Measurements from ENCODE around the gene BCAR1.

The BCAR1 gene

DNA sequence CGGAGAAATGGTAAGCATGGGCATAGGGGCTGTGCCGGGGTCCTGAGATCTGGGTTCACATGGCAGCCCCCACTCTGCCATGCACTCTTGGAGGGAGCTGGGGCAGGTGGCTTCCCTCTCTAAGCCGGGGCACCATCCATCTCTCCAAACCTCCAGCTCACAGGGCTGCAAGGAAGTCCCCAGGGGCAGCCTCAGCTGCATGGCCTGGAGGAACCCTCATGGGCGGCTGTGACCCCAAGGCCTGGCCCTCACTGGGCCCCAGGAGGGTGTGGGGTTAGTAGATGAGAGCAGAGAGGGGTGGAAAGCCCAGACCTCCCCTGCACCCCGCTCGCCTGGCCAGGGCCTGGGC, 47.0 kb downstream of the BCAR1 start:
- H3K4me3 ChIP-seq (ENCODE audit: low read length): no peak overlapping the region
- no peak for DNase-seq (ENCODE audit: low read depth)
- TF ChIP-seq, protein P1, sequence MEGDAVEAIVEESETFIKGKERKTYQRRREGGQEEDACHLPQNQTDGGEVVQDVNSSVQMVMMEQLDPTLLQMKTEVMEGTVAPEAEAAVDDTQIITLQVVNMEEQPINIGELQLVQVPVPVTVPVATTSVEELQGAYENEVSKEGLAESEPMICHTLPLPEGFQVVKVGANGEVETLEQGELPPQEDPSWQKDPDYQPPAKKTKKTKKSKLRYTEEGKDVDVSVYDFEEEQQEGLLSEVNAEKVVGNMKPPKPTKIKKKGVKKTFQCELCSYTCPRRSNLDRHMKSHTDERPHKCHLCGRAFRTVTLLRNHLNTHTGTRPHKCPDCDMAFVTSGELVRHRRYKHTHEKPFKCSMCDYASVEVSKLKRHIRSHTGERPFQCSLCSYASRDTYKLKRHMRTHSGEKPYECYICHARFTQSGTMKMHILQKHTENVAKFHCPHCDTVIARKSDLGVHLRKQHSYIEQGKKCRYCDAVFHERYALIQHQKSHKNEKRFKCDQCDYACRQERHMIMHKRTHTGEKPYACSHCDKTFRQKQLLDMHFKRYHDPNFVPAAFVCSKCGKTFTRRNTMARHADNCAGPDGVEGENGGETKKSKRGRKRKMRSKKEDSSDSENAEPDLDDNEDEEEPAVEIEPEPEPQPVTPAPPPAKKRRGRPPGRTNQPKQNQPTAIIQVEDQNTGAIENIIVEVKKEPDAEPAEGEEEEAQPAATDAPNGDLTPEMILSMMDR (IDR thresholded peaks at IDR 0.05; ENCODE audit: insufficient read depth, low read depth, low read length, missing control alignments): no peak

DNA sequence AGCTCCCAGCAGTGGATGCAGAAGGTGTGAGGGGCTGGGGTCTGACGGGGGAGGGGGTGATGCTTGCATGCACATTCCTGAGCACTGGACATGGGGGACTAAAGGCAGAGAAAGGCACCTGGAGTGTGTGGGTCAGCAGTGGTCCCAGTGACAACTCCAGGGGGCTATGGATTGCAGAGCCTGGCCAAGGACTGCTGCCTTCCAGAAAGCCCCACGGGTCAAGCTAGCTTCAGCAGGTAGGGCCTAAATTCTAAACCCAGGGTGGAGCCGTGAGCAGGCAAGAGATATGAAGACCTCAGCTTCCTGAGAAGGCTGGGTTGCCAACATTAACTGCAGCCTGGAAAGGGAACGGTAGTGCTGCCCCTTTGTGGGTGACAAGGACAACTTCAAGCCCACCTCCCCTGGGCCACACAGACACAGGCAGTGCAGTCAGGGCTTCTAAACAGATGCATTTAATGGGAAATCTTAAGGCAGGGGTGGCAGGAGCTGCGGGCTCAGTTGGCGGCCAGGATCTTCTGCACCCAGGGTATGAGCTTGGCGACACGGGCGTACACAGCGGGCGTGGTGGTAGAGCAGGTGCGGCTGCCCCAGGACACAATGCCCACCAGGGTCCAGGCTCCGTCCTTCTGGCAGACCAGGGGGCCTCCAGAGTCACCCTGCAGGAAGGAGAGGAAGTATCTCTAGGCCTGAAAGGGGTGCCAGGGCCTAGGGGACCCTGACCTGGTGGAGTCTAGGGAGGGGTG, 47.6 kb downstream of the BCAR1 start:
- H3K4me3 ChIP-seq (ENCODE audit: low read length): no peak overlapping the region
- TF ChIP-seq, protein P1 (IDR thresholded peaks at IDR 0.05; ENCODE audit: insufficient read depth, low read depth, low read length, missing control alignments): no peak
- no peak for DNase-seq (ENCODE audit: low read depth)

DNA sequence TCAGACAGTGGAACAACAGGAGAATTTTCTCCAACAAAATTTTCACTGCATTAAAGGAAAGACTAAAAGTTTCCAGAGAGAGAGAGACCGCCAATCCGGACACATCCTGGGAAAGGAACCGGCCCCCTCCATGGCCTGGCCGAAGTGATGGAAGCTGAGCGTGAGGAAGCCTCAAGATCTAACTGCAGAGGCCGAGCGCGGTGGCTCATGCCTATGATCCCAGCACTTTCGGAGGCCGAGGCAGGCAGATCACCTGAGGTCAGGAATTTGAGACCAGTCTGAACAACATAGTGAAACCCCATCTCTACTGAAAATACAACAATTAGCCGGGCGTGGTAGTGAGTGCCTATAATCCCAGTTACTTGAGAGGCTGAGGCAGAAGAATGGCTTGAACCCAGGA, 48.3 kb downstream of the BCAR1 start:
- TF ChIP-seq, protein P1 (IDR thresholded peaks at IDR 0.05; ENCODE audit: insufficient read depth, low read depth, low read length, missing control alignments): no peak
- no peak overlapping the region for H3K4me3 ChIP-seq (ENCODE audit: low read length)
- no peak for DNase-seq (ENCODE audit: low read depth)

DNA sequence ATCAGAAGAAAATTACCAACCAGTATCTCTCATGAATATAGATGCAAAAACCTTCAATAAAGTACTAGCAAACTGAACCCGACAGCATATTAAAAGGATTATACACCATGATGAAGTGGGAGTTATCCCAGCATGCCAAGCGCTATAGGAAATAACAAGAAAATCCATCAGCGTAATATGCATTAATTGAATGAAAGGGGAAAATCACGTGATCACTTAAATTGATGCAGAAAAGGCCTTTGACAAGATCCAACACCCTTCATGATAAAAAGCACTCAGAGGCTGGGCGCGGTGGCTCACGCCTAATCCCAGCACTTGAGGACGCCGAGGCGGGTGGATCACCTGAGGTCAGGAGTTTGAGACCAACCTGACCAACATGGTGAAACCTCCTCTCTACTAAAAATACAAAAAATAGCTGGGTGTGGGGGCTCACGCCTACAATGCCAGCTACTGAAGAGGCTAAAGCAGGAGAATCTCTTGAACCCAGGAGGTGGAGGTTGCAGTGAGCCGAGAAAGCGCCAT, 49.3 kb downstream of the BCAR1 start:
- TF ChIP-seq, protein P1 (IDR thresholded peaks at IDR 0.05; ENCODE audit: insufficient read depth, low read depth, low read length, missing control alignments): no peak
- DNase-seq (ENCODE audit: low read depth): no peak
- H3K4me3 ChIP-seq (ENCODE audit: low read length): no peak overlapping the region

DNA sequence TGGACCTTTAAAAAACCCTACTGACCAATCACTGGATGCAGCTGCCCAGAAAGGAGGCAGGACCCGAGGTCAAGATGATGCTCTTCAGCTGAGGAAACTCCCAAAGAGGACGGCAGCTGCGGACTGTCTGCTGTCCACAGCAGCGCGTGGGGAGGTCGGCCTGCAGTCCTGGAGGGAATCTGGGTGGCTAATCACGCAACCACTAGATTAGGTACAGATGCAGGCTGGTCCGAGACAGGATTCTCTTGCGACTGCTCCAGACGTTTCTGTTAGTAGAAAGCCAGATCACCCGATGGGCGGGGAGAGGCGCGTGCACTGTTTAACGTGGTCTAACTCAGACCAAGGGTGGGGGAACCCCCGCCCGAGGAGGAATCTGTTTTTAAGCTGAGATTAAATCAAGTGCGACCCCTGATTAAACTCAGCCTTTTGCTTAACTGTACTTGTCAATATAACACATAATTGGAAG, 53.3 kb downstream of the BCAR1 start:
- TF ChIP-seq, protein P1 (IDR thresholded peaks at IDR 0.05; ENCODE audit: insufficient read depth, low read depth, low read length, missing control alignments): no peak
- DNase-seq (ENCODE audit: low read depth): no peak
- no peak overlapping the region for H3K4me3 ChIP-seq (ENCODE audit: low read length)

DNA sequence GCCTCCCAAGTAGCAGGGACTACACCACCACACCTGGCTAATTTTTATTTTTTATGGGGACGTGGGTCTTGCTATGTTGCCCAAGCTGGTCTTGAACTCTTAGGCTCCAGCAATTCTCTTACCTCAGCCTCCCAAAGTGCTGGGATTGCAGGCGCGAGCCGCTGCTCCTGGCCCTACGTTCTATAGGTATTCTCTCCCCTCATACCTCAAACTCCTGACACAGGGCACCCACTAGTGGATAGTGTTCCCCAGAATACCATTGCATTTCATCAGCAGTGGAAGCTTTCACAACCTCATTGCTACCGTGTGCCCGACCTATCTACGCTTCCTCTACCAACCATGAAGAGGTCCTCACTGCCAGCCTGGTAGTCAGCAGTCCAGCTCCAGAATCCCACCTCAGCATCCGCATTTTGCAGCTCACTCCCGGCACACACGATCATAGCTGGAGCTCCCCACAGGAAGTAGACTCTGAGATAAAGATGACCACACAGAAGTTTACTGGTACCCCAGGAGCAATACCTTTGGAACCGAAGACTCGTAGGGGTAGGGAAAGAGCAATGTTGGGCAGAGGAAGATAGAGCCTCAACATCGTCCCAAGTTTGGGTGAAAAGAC, 53.8 kb downstream of the BCAR1 start:
- H3K4me3 ChIP-seq (ENCODE audit: low read length): no peak overlapping the region
- no peak for DNase-seq (ENCODE audit: low read depth)
- TF ChIP-seq, protein P1 (IDR thresholded peaks at IDR 0.05; ENCODE audit: insufficient read depth, low read depth, low read length, missing control alignments): no peak

Measured in epithelial cell of esophagus (primary cell).